Measurements from ENCODE around the gene NTHL1.

- TF ChIP-seq CTCF (IDR thresholded peaks at IDR 0.05), result no peak
- no peak for TF ChIP-seq POLR2A (IDR thresholded peaks at IDR 0.05)
- no peak for TF ChIP-seq EP300 (IDR thresholded peaks at IDR 0.05)
Measured at GRCh38 chr16:2084895-2085625, 37.4 kb upstream of the NTHL1 start.
